ENCODE measurements around the gene SNAP47.

The SNAP47 gene

DNA sequence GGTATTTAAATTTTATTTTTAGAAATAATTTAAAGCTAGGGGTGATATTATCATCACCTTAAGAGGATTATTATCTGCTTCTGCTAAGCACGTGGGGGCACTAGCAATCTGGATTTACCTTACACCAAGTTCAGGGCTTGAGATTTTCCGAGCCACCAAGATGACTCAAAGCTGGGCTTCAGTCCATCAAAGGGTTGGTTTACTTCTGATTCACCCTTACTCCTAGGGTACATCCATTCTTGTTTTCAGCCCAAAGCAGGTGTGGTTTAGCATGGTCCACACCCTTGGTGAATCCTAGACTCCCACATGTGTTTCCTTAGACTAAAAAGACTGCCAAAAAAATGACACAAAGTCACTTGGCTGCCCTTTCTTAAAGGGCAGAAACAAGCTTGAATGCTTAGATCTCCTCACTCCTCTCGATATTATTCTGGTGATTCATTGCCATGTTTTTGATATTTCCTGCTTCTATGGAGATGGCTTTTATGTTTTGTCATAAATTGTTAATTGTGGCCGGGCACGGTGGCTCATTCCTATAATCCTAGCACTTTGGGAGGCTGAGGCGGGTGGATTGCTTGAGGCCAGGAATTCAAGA lies 70.5 kb downstream of the SNAP47 start:
- DNase-seq, result no peak

DNA sequence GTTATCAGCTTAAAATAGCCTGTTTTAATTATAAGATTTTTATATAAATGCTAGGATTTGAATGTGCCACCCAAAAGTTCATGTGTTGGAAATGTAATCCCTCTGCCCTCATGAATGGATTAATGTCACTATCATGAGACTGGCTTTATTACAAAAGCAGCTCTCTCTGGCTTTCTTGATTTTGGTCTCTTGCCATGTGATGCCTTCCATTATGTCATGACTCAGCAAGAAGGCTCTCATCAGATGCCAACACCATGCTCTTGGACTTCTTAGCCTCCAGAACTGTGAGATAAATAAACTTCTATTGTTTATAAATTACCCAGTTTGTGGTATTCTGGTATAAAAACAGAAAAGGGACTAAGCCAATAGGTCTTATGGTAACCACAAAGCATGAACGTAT lies 73.3 kb downstream of the SNAP47 start:
- DNase-seq, result no peak

DNA sequence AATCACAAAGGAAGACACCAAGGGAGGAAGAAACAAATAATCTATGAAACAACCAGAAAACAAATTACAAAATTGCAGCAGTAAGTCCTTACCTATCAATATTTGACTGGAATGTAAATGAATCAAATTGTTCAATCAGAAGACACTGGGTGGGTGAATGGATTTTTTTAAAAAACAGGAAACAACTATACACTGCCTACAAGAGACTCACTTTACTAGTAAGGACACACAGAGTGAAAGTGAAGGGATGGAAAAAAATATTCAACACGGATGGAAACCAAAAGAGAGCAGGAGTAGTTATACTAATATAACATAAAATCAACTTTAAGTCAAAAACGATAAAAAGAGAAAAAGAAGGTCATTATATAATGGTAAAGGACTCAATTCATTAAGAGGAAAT lies 73.8 kb downstream of the SNAP47 start:
- no peak for DNase-seq

DNA sequence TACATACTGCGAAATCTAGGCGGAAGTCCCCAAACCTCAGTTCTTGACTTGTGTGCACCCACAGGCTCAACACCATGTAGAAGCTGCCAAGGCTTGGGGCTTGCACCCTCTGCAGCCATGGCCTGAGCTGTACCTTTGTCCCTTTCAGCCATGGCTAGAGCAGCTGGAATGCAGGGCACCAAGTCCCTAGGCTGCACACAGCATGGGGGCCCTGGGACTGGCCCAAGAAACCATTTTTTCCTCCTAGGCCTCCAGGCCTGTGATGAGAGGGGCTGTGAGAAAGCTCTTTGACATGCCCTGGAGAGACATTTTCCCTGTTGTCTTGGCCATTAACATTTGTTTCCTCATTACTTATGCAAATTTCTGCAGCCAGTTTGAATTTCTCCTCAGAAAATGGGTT lies 78.7 kb downstream of the SNAP47 start:
- no peak for DNase-seq

DNA sequence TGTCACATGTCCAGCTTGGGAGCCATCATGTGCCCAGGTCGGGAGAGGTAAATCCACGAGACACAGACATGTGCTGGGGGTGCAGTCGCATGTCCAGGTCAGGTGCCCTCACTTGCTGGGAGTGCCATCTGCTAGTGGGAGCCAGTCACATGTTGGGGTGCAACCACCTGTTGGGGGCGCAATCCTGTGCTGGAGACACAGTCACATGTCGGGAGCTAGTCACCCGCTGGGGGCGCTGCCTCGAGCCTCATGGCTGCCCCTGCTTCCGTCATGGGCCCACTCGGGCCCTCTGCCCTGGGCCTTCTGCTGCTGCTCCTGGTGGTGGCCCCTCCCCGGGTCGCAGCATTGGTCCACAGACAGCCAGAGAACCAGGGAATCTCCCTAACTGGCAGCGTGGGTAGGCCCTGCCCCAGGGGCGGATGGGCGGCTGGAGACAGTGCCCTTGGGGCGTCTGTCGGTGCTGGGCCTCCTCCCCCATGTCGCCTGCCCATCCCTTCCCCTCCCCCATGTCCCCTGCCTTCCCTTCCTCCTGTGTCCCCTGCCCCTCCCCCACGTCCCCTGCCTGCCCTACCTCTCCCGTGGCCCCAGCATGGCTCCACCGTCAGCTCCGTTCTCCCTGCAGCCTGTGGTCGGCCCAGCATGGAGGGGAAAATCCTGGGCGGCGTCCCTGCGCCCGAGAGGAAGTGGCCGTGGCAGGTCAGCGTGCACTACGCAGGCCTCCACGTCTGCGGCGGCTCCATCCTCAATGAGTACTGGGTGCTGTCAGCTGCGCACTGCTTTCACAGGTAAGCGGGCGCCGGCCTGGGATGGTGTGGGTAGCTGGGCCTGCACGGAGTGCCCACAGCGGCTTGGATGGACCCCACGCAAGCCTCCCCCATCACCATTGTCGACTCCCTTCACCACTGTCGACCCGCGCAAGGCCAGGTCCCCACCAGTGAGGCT lies 80.5 kb downstream of the SNAP47 start, which contains the start of gene PRSS38:
PRSS38 (plus strand) TSS at position 208 of the 942 bp plus-strand sequence; CDS start at position 250, 42 bp downstream.
- no peak for DNase-seq

DNA sequence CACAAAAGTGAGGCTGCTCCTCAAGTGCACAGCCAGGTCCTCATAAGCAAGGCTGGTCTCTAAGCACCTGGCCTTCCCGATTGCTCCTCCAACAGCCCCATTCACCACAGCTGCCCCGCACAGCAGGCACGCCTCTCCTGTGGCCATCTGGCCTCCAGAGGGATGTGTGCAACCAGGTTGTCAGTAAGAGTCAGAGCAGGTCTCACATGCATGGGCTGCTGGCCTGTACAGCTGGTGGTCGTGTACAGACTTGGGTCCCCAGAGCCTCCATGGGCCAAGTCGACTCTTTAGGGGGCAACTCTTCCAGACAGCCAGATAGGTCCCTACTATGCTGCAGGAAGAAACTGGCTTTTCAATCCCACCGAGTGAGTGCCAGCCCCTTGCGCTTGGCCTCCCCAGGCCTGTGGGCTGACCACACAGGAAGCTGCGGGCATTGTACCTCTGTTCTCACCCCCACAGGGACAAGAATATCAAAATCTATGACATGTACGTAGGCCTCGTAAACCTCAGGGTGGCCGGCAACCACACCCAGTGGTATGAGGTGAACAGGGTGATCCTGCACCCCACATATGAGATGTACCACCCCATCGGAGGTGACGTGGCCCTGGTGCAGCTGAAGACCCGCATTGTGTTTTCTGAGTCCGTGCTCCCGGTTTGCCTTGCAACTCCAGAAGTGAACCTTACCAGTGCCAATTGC lies 81.7 kb downstream of the SNAP47 start:
- no peak for DNase-seq

DNA sequence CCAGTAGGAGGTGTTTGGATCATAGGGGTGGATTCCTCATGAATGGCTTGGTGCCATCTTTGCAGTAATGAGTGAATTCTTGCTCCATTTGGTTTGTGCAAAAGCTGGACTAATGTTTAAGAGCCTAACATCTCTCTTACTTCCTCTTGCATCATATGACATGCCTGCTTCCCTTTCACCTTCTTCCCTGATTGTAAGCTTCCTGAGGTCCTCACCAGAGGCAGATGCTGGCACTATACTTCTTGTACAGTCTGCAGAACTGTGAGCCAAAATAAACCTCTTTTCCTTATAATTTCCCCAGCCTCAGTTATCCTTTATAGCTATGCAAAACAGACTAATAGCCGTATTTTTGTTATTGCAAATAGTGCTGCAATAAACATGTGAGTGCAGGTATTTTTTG lies 88.3 kb downstream of the SNAP47 start:
- DNase-seq, result no peak

DNA sequence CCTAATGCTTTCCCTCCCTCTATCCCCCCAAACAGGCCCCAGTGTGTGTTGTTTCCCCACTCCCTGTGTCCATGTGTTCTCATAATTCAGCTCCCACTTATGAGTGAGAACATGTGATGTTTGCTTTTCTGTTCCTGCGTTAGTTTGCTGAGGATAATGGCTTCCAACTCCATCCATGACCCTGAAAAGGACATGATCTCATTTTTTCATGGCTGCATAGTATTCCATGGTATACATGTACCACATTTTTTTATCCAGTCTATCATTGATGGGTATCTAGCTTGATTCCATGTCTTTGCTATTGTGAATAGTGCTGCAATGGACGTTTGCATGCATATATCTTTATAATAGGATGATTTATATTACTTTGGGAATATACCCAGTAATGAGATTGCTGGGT lies 89.0 kb downstream of the SNAP47 start:
- DNase-seq, result no peak

DNA sequence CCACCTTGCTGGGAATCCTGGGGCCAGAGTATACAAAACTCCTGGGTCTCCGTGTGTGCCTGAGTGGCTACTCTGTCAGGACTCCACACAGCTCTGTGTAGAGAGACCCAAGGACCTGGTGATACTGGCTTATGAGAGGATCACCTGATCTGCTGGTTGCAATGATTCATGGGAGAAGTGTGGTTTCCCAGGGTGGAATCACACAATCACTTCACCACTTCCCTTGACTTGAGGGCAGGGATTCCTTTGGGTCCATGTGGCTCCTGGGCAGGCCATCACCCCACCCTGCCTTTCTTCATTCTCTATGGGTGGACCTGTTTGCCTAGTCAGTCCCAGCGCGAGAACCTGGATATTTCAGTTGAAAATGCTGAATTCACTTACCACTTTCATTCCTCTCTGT lies 93.6 kb downstream of the SNAP47 start:
- no peak for DNase-seq
